CD4-positive, alpha-beta T cell treated with Interleukin-2 at 100 ng/mL for 4 hours (primary cell): ENCODE data around the gene MLLT10.

Source experiments
- DNase-seq: peaks from one replicate; pipeline ENCODE4 v3.0.0-alpha.2; 2020; ENCODE audit warnings: low spot score

Gene MLLT10

GRCh38 chr10:21517134-21518031 is 16.6 kb upstream of the MLLT10 start:
- DNase-seq, result no peak

GRCh38 chr10:21518149-21518640 is 15.8 kb upstream of the MLLT10 start:
- no peak for DNase-seq

- DNase-seq, result no peak
Measured at GRCh38 chr10:21518641-21519396, 15.2 kb upstream of the MLLT10 start.

GRCh38 chr10:21519397-21519933 is 14.6 kb upstream of the MLLT10 start:
- DNase-seq, result no peak

- no peak for DNase-seq
Measured at GRCh38 chr10:21519941-21520436, 14.0 kb upstream of the MLLT10 start.

- DNase-seq, result no peak
Measured at GRCh38 chr10:21520509-21520908, 13.5 kb upstream of the MLLT10 start.

- no peak for DNase-seq
Measured at GRCh38 chr10:21520949-21521348, 13.1 kb upstream of the MLLT10 start.

GRCh38 chr10:21521751-21522533 is 12.1 kb upstream of the MLLT10 start:
- no peak for DNase-seq

- no peak for DNase-seq
Measured at GRCh38 chr10:21522631-21523406, 11.2 kb upstream of the MLLT10 start.

- no peak for DNase-seq
Measured at GRCh38 chr10:21523557-21524008, 10.4 kb upstream of the MLLT10 start.

GRCh38 chr10:21524131-21524525 is 9.9 kb upstream of the MLLT10 start:
- no peak for DNase-seq

- DNase-seq, result no peak
Measured at GRCh38 chr10:21524526-21525366, 9.3 kb upstream of the MLLT10 start.

- DNase-seq, result peak; percentile 63
Measured at GRCh38 chr10:21525367-21526187, 8.5 kb upstream of the MLLT10 start, which contains the start of gene SKIDA1. TSS of gene SKIDA1 (minus strand) at chr10:21525682. CDS start at chr10:21517822, 7,860 bp downstream.

GRCh38 chr10:21526188-21526859 is 7.7 kb upstream of the MLLT10 start:
- DNase-seq, result peak; percentile 57

GRCh38 chr10:21526860-21527597 is 7.0 kb upstream of the MLLT10 start:
- DNase-seq, result no peak

- no peak for DNase-seq
Measured at GRCh38 chr10:21527598-21528235, 6.3 kb upstream of the MLLT10 start.
